ENCODE results near the gene GTPBP2.

GTPBP2 gene

GRCh38 chr6:43575772-43576551 lies 53.1 kb downstream of the GTPBP2 start, which contains the start of the genes POLH and XPO5:
Gene POLH (plus strand): TSS chr6:43576185. CDS start chr6:43582320, 6,135 bp downstream.
Gene XPO5 (minus strand): TSS chr6:43576038. CDS start chr6:43575864, 174 bp downstream.
- TF ChIP-seq SNAI2 (CRISPR knock-in tag; IDR thresholded peaks at IDR 0.05) (no peak), ZC3H10 (CRISPR knock-in tag; IDR thresholded peaks at IDR 0.05) (0 out of 2 replicates have a peak, but pooled peaks have one; percentile 6)
- ATAC-seq = peak; percentile 95

- no peak for TF ChIP-seq PPARA (CRISPR knock-in tag; IDR thresholded peaks at IDR 0.05; ENCODE audit: borderline replicate concordance)
- TF ChIP-seq BACH2 (CRISPR knock-in tag; IDR thresholded peaks at IDR 0.05; ENCODE audit: borderline replicate concordance) = no peak
- no peak for TF ChIP-seq ESRRG (CRISPR knock-in tag; IDR thresholded peaks at IDR 0.05)
- no peak for TF ChIP-seq ZFP30 (CRISPR knock-in tag; IDR thresholded peaks at IDR 0.05)
- TF ChIP-seq RARB (CRISPR knock-in tag; IDR thresholded peaks at IDR 0.05) = no peak
- no peak for TF ChIP-seq TOX (CRISPR knock-in tag; IDR thresholded peaks at IDR 0.05; ENCODE audit: borderline replicate concordance)
- no peak for TF ChIP-seq PATZ1 (CRISPR knock-in tag; IDR thresholded peaks at IDR 0.05; ENCODE audit: borderline replicate concordance)
- no peak for TF ChIP-seq ISL1 (CRISPR knock-in tag; IDR thresholded peaks at IDR 0.05)
- peak; percentile 60 for ATAC-seq
Measured at GRCh38 chr6:43575105-43575771, 53.8 kb downstream of the GTPBP2 start.

- TF ChIP-seq BACH2 (CRISPR knock-in tag; IDR thresholded peaks at IDR 0.05; ENCODE audit: borderline replicate concordance) = no peak
- TF ChIP-seq PATZ1 (CRISPR knock-in tag; IDR thresholded peaks at IDR 0.05; ENCODE audit: borderline replicate concordance) = no peak
- ATAC-seq = no peak
Measured at GRCh38 chr6:43572015-43572414, 57.0 kb downstream of the GTPBP2 start.

GRCh38 chr6:43570876-43571441 lies 58.1 kb downstream of the GTPBP2 start:
- ATAC-seq = no peak
- TF ChIP-seq ESRRG (CRISPR knock-in tag; IDR thresholded peaks at IDR 0.05) = no peak
- no peak for TF ChIP-seq ZNF8 (CRISPR knock-in tag; IDR thresholded peaks at IDR 0.05)
- TF ChIP-seq ZNF70 (CRISPR knock-in tag; IDR thresholded peaks at IDR 0.05) = no peak
- no peak for TF ChIP-seq TCF4 (CRISPR knock-in tag; IDR thresholded peaks at IDR 0.05; ENCODE audit: borderline replicate concordance)
- TF ChIP-seq CSDC2 (CRISPR knock-in tag; IDR thresholded peaks at IDR 0.05) = no peak
- no peak for TF ChIP-seq CREB5 (CRISPR knock-in tag; IDR thresholded peaks at IDR 0.05; ENCODE audit: low read depth)
- TF ChIP-seq ARNTL (CRISPR knock-in tag; IDR thresholded peaks at IDR 0.05; ENCODE audit: borderline replicate concordance, low read depth) = no peak

Measured in SK-N-SH treated with all-trans-retinoic acid at 6 μM for 48 hours (cell line).